Astrocyte (in vitro differentiated cells and primary cell): ENCODE measurements around the gene USP40. TPM values are rescaled to one million over a fixed set of nuclear protein-coding genes. Genes with fewer than 3 reads are reported as not detected.

Experiments used
- DNase-seq: peaks from one replicate; pipeline ENCODE4 v3.0.0-alpha.2; 2010; ENCODE audit warnings: low read depth
- FAIRE-seq: peaks from 2 replicates; lab custom pipeline; 2011; peaks lifted over from hg19 to GRCh38; lab: Jason Lieb, UNC
- H2AFZ ChIP-seq: 2 replicates; pipeline ENCODE4 v1.6.0; 2012; ENCODE audit warnings: low read depth, low read length, inconsistent platforms
- H3K27ac ChIP-seq: 2 replicates; pipeline ENCODE4 v1.5.1; 2011; ENCODE audit warnings: low read depth, low read length, inconsistent platforms
- H3K27me3 ChIP-seq: 2 replicates; pipeline ENCODE4 v1.6.0; 2011; ENCODE audit warnings: low read length, inconsistent platforms; ENCODE audit not compliant: insufficient read depth
- H3K36me3 ChIP-seq: 2 replicates; pipeline ENCODE4 v1.5.1; 2011; ENCODE audit warnings: low read length, inconsistent platforms; ENCODE audit not compliant: insufficient read depth
- H3K4me1 ChIP-seq: 2 replicates; pipeline ENCODE4 v1.5.1; 2011; ENCODE audit warnings: low read length, inconsistent platforms; ENCODE audit not compliant: insufficient read depth
- H3K4me2 ChIP-seq: 2 replicates; pipeline ENCODE4 v1.6.0; 2012; ENCODE audit warnings: low read length, inconsistent platforms
- H3K4me3 ChIP-seq: 2 replicates; pipeline ENCODE4 v1.5.1; 2011; ENCODE audit warnings: low read depth, mild to moderate bottlenecking, low read length, inconsistent platforms; ENCODE audit not compliant: insufficient read depth
- H3K79me2 ChIP-seq: 2 replicates; pipeline ENCODE4 v1.6.0; 2012; ENCODE audit warnings: mild to moderate bottlenecking, low read length, inconsistent platforms; ENCODE audit not compliant: insufficient read depth
- H3K9ac ChIP-seq: 2 replicates; pipeline ENCODE4 v1.6.0; 2012; ENCODE audit warnings: mild to moderate bottlenecking, low read length, inconsistent platforms
- H3K9me3 ChIP-seq: 2 replicates; pipeline ENCODE4 v1.5.1; 2012; ENCODE audit warnings: low read depth, mild to moderate bottlenecking, low read length, inconsistent platforms; ENCODE audit not compliant: insufficient read depth
- H4K20me1 ChIP-seq: 2 replicates; pipeline ENCODE4 v1.6.0; 2012; ENCODE audit warnings: low read length, inconsistent platforms; ENCODE audit not compliant: insufficient read depth
- H3K27ac Mint-ChIP-seq: one replicate; pipeline ENCODE4 v1.8.0; 2021; ENCODE audit warnings: mild to moderate bottlenecking, mixed read lengths; ENCODE audit not compliant: unreplicated experiment
- H3K27me3 Mint-ChIP-seq: one replicate; pipeline ENCODE4 v1.8.0; 2021; ENCODE audit warnings: low read depth, mixed read lengths; ENCODE audit not compliant: unreplicated experiment
- H3K36me3 Mint-ChIP-seq: one replicate; pipeline ENCODE4 v1.8.0; 2021; ENCODE audit warnings: low read depth, mixed read lengths; ENCODE audit not compliant: unreplicated experiment
- H3K4me1 Mint-ChIP-seq: one replicate; pipeline ENCODE4 v1.8.0; 2021; ENCODE audit warnings: low read depth, mixed read lengths; ENCODE audit not compliant: unreplicated experiment
- H3K4me3 Mint-ChIP-seq: one replicate; pipeline ENCODE4 v1.8.0; 2021; ENCODE audit warnings: mild to moderate bottlenecking, moderate library complexity, mixed read lengths; ENCODE audit not compliant: unreplicated experiment
- H3K9me3 Mint-ChIP-seq: one replicate; pipeline ENCODE4 v1.8.0; 2021; ENCODE audit warnings: mild to moderate bottlenecking, mixed read lengths; ENCODE audit not compliant: unreplicated experiment
- EZH2 ChIP-seq: IDR thresholded peaks from 2 replicates; pipeline ENCODE4 v1.6.1; 2012; ENCODE audit warnings: mild to moderate bottlenecking, low read length, inconsistent platforms; ENCODE audit not compliant: insufficient read depth
- total RNA-seq: library from RNA; stranded (reverse); gene quantifications from 2 replicates; pipeline ENCODE4 v1.2.1, GENCODE V29; 2021
- TF ChIP-seq, protein P1 (sequence below): IDR thresholded peaks from 2 replicates; pipeline ENCODE4 v1.5.1; 2011; ENCODE audit warnings: low read depth, mild to moderate bottlenecking, inconsistent platforms, low read length, moderate library complexity; ENCODE audit not compliant: insufficient read depth

Gene USP40
- total RNA-seq, 1 donor from 2014 or later = 25.4 TPM

DNA sequence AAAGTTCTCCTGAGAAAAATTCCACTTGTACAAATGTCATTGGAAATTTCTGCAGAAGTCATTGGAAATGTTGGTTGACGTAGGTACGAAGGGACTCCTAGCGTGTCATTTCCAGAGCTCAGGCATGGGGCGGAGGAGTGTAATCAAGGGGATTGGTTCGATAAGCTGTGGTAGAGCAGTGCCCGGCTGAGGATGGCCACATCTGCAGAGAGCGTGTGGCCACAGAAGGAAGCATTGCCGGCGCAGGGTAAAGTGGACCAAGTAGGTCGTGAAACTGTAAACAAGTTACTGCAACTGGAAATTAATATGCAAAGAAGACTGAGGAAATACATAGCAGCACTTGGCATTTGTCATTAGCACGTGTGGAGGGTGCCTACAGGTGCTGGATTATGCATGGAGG is 110.5 kb downstream of the USP40 start:
- Histone ChIP-seq H2AFZ (no peak overlapping the region), H3K4me3 (no peak overlapping the region), H3K79me2 (no peaks in the 10 kb centered on the region), H4K20me1 (no peaks in the 10 kb centered on the region), H3K9me3 (no peaks in the 10 kb centered on the region), H3K4me1 (no peaks in the 10 kb centered on the region), H3K27ac (no peak overlapping the region), H3K4me2 (no peak overlapping the region), H3K36me3 (peaks cover 13% of the 10 kb centered on the region), H3K27me3 (no peaks in the 10 kb centered on the region), H3K9ac (no peak overlapping the region)
- H3K27me3 Mint-ChIP-seq = no peaks in the 10 kb centered on the region
- peaks cover 10% of the 10 kb centered on the region for H3K36me3 Mint-ChIP-seq
- H3K9me3 Mint-ChIP-seq = no peaks in the 10 kb centered on the region
- no peak for FAIRE-seq
- TF ChIP-seq, protein P1, sequence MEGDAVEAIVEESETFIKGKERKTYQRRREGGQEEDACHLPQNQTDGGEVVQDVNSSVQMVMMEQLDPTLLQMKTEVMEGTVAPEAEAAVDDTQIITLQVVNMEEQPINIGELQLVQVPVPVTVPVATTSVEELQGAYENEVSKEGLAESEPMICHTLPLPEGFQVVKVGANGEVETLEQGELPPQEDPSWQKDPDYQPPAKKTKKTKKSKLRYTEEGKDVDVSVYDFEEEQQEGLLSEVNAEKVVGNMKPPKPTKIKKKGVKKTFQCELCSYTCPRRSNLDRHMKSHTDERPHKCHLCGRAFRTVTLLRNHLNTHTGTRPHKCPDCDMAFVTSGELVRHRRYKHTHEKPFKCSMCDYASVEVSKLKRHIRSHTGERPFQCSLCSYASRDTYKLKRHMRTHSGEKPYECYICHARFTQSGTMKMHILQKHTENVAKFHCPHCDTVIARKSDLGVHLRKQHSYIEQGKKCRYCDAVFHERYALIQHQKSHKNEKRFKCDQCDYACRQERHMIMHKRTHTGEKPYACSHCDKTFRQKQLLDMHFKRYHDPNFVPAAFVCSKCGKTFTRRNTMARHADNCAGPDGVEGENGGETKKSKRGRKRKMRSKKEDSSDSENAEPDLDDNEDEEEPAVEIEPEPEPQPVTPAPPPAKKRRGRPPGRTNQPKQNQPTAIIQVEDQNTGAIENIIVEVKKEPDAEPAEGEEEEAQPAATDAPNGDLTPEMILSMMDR = no peak
- no peak for TF ChIP-seq EZH2
- H3K4me3 Mint-ChIP-seq = no peak overlapping the region
- no peaks in the 10 kb centered on the region for H3K4me1 Mint-ChIP-seq
- H3K27ac Mint-ChIP-seq = no peak overlapping the region
- no peak for DNase-seq

DNA sequence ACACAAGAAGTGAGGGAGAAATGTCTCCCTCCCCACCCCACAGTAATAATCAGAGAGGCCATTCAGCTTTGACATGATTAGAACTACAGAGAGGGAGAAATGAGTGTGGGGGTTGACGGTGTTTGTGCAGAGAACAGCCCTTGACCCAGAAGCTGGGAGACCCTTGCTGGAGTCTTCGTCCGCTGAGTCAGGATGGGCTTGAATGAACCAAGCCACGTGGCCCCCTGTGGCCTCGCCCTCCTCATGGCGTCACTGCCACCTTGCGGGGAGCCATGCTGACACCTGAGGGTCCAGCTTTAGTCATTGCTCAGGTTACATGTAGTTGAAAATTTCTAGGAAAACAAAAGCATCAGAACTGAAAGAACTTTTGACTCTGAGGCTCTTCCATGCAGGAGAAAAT is 111.1 kb downstream of the USP40 start:
- peaks cover 13% of the 10 kb centered on the region for H3K36me3 ChIP-seq
- H3K27ac ChIP-seq = no peak overlapping the region
- Mint-ChIP-seq H3K27me3 (no peaks in the 10 kb centered on the region), H3K36me3 (peaks cover 10% of the 10 kb centered on the region), H3K4me1 (no peaks in the 10 kb centered on the region), H3K9me3 (no peaks in the 10 kb centered on the region), H3K27ac (no peak overlapping the region), H3K4me3 (no peak overlapping the region)
- no peak overlapping the region for H3K9ac ChIP-seq
- no peaks in the 10 kb centered on the region for H3K79me2 ChIP-seq
- H2AFZ ChIP-seq = no peak overlapping the region
- no peaks in the 10 kb centered on the region for H4K20me1 ChIP-seq
- H3K9me3 ChIP-seq = no peaks in the 10 kb centered on the region
- no peak for FAIRE-seq
- DNase-seq = no peak
- no peak overlapping the region for H3K4me2 ChIP-seq
- H3K27me3 ChIP-seq = no peaks in the 10 kb centered on the region
- H3K4me1 ChIP-seq = no peaks in the 10 kb centered on the region
- H3K4me3 ChIP-seq = no peak overlapping the region
- TF ChIP-seq EZH2 = no peak
- TF ChIP-seq, protein P1 = no peak

DNA sequence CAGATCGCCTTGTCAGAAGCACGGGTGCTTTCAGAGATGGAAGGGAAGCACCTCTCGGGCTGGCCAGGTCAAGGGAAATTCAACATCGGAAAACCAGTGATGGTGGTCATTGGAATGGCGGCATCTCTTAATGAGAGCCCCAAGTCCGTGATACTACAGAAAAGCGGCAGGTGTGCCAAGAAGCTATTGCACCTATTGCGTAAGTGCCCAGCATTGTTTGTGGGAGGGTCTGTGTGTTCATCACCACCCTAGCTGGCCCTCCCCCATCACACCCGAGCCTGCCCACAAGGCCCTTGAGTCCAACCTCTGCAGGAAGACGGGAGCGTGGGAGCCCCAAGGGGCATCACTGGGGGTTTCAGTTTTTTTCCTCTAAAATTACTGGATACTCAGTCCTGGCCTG is 111.6 kb downstream of the USP40 start:
- Histone ChIP-seq H3K36me3 (peaks cover 16% of the 10 kb centered on the region), H3K27me3 (no peaks in the 10 kb centered on the region), H4K20me1 (no peaks in the 10 kb centered on the region)

More for the DNA sequence above, 111.6 kb downstream of the USP40 start:
- FAIRE-seq (no peak), DNase-seq (no peak)
- Mint-ChIP-seq H3K4me3 (no peak overlapping the region), H3K36me3 (peaks cover 10% of the 10 kb centered on the region), H3K4me1 (no peaks in the 10 kb centered on the region), H3K27me3 (no peaks in the 10 kb centered on the region), H3K27ac (no peak overlapping the region), H3K9me3 (no peaks in the 10 kb centered on the region)
- no peak overlapping the region for H3K27ac ChIP-seq
- H3K9ac ChIP-seq = no peak overlapping the region
- no peak overlapping the region for H3K4me2 ChIP-seq
- H2AFZ ChIP-seq = no peak overlapping the region
- H3K4me1 ChIP-seq = no peaks in the 10 kb centered on the region
- TF ChIP-seq, protein P1 = no peak
- no peak for TF ChIP-seq EZH2
- H3K9me3 ChIP-seq = no peaks in the 10 kb centered on the region
- no peaks in the 10 kb centered on the region for H3K79me2 ChIP-seq
- H3K4me3 ChIP-seq = no peak overlapping the region
